ENCODE measurements around the gene CCNB1IP1.
"Not testable (repeated sequence)": the region's sequence is repeated elsewhere in the genome, so short reads cannot be mapped to it uniquely, and the experiment has no call there.

CCNB1IP1 gene

GRCh38 chr14:20332788-20333493, at the start of gene CCNB1IP1:
CCNB1IP1 (minus strand) TSS chr14:20333279; CDS start chr14:20316523, 16,756 bp downstream.
- TF ChIP-seq ZNF274 (IDR thresholded peaks at IDR 0.05; ENCODE audit: low read depth, low read length), result no peak
- peak within 1 kb of the TSS; percentile 100 for H3K4me3 ChIP-seq (ENCODE audit: low read length)

GRCh38 chr14:20382526-20382925, 49.4 kb upstream of the CCNB1IP1 start:
- TF ChIP-seq ZNF274 (IDR thresholded peaks at IDR 0.05; ENCODE audit: low read depth, low read length), result no peak
- H3K4me3 ChIP-seq (ENCODE audit: low read length), result no peak overlapping the region

GRCh38 chr14:20381341-20381740, 48.3 kb upstream of the CCNB1IP1 start:
- TF ChIP-seq ZNF274 (IDR thresholded peaks at IDR 0.05; ENCODE audit: low read depth, low read length), result no peak
- H3K4me3 ChIP-seq (ENCODE audit: low read length), result no peak overlapping the region

GRCh38 chr14:20380681-20381080, 47.6 kb upstream of the CCNB1IP1 start:
- TF ChIP-seq ZNF274 (IDR thresholded peaks at IDR 0.05; ENCODE audit: low read depth, low read length), result no peak
- no peak overlapping the region for H3K4me3 ChIP-seq (ENCODE audit: low read length)

- H3K4me3 ChIP-seq (ENCODE audit: low read length), result no peak overlapping the region
- no peak for TF ChIP-seq ZNF274 (IDR thresholded peaks at IDR 0.05; ENCODE audit: low read depth, low read length)
These were observed 46.7 kb upstream of the CCNB1IP1 start for GRCh38 chr14:20379743-20380142.

- TF ChIP-seq ZNF274 (IDR thresholded peaks at IDR 0.05; ENCODE audit: low read depth, low read length), result no peak
- H3K4me3 ChIP-seq (ENCODE audit: low read length), result no peak overlapping the region
These were observed 44.1 kb upstream of the CCNB1IP1 start for GRCh38 chr14:20377171-20377570.

GRCh38 chr14:20376071-20376588, 43.1 kb upstream of the CCNB1IP1 start:
- no peak for TF ChIP-seq ZNF274 (IDR thresholded peaks at IDR 0.05; ENCODE audit: low read depth, low read length)
- no peak overlapping the region for H3K4me3 ChIP-seq (ENCODE audit: low read length)

GRCh38 chr14:20375471-20375870, 42.4 kb upstream of the CCNB1IP1 start:
- TF ChIP-seq ZNF274 (IDR thresholded peaks at IDR 0.05; ENCODE audit: low read depth, low read length), result no peak
- H3K4me3 ChIP-seq (ENCODE audit: low read length), result no peak overlapping the region

GRCh38 chr14:20372796-20373195, 39.7 kb upstream of the CCNB1IP1 start:
- H3K4me3 ChIP-seq (ENCODE audit: low read length), result no peak overlapping the region
- TF ChIP-seq ZNF274 (IDR thresholded peaks at IDR 0.05; ENCODE audit: low read depth, low read length), result no peak

GRCh38 chr14:20365928-20366327, 32.8 kb upstream of the CCNB1IP1 start:
- no peak overlapping the region for H3K4me3 ChIP-seq (ENCODE audit: low read length)
- TF ChIP-seq ZNF274 (IDR thresholded peaks at IDR 0.05; ENCODE audit: low read depth, low read length), result no peak

GRCh38 chr14:20358474-20358873, 25.4 kb upstream of the CCNB1IP1 start:
- H3K4me3 ChIP-seq (ENCODE audit: low read length), result not testable (repeated sequence)

- no peak overlapping the region for H3K4me3 ChIP-seq (ENCODE audit: low read length)
- TF ChIP-seq ZNF274 (IDR thresholded peaks at IDR 0.05; ENCODE audit: low read depth, low read length), result no peak
These were observed 23.3 kb upstream of the CCNB1IP1 start for GRCh38 chr14:20356422-20356821.

- TF ChIP-seq ZNF274 (IDR thresholded peaks at IDR 0.05; ENCODE audit: low read depth, low read length), result no peak
- H3K4me3 ChIP-seq (ENCODE audit: low read length), result no peak overlapping the region
These were observed 17.8 kb upstream of the CCNB1IP1 start for GRCh38 chr14:20350860-20351259.

GRCh38 chr14:20350282-20350681, 17.2 kb upstream of the CCNB1IP1 start:
- no peak for TF ChIP-seq ZNF274 (IDR thresholded peaks at IDR 0.05; ENCODE audit: low read depth, low read length)
- no peak overlapping the region for H3K4me3 ChIP-seq (ENCODE audit: low read length)

- H3K4me3 ChIP-seq (ENCODE audit: low read length), result no peak overlapping the region
- TF ChIP-seq ZNF274 (IDR thresholded peaks at IDR 0.05; ENCODE audit: low read depth, low read length), result no peak
These were observed 14.7 kb upstream of the CCNB1IP1 start for GRCh38 chr14:20347747-20348146.

- TF ChIP-seq ZNF274 (IDR thresholded peaks at IDR 0.05; ENCODE audit: low read depth, low read length), result no peak
- no peak overlapping the region for H3K4me3 ChIP-seq (ENCODE audit: low read length)
These were observed 13.6 kb upstream of the CCNB1IP1 start for GRCh38 chr14:20346713-20347112.
